T-cell (primary cell): ENCODE data around the gene NBPF3. TPM values are rescaled to one million over a fixed set of nuclear protein-coding genes. Genes with fewer than 3 reads are reported as not detected.
"Not testable (repeated sequence)": the region's sequence is repeated elsewhere in the genome, so short reads cannot be mapped to it uniquely, and the experiment has no call there.

Source experiments
- ATAC-seq, 4 experiments: fragments of 200-7000 bp in 3 of 4; fragments of 150-1000 bp in 1 of 4; cut with Tn5 transposase; replicated peaks in 1 of 4; 1 replicate in 3 of 4; 2 replicates in 1 of 4; pipeline ENCODE4 v1.10.0; 2021; ENCODE audit warnings: moderate library complexity in 3 of 4, mild to moderate bottlenecking in 2 of 4, moderate number of reproducible peaks in 1 of 4
- CTCF ChIA-PET, 2 donors: fragments of 300-600 bp; sonication (Branson Sonifier 250); formaldehyde crosslinking; loops; one replicate each; lab custom pipeline; 2022; ENCODE audit warnings: antibody characterized with exemption in 2 of 2; lab: Charles Lee
- POLR2A ChIA-PET, 2 donors: fragments of 300-600 bp; sonication (Branson Sonifier 250); formaldehyde crosslinking; loops; one replicate each; lab custom pipeline; 2022; ENCODE audit warnings: antibody characterized with exemption in 2 of 2; lab: Charles Lee
- DNase-seq, 35 experiments: peaks; one replicate each; pipeline versions ENCODE4 v3.0.0 to v3.0.0-alpha.2; 2013 to 2023
- H3K27ac ChIP-seq: one replicate; pipeline ENCODE4 v1.5.1; 2013; ENCODE audit warnings: low read length
- H3K27me3 ChIP-seq, 2 experiments: replicated peaks in 1 of 2; 1 replicate in 1 of 2; 2 replicates in 1 of 2; pipeline versions ENCODE4 v1.6.1 to v1.7.0; 2013; ENCODE audit warnings: low read length in 1 of 2, mixed read lengths in 1 of 2; ENCODE audit not compliant: control insufficient read depth in 2 of 2, insufficient read depth in 2 of 2; ENCODE audit errors: extremely low read depth in 1 of 2
- H3K36me3 ChIP-seq, 2 donors: 1 replicate in 1 of 2; 2 replicates in 1 of 2; pipeline versions ENCODE4 v1.6.1 to v1.7.0; 2013; ENCODE audit warnings: low read length in 1 of 2; ENCODE audit not compliant: control insufficient read depth in 2 of 2, insufficient read depth in 1 of 2; ENCODE audit errors: extremely low read depth in 1 of 2
- H3K4me1 ChIP-seq, 2 experiments: 1 replicate in 1 of 2; 2 replicates in 1 of 2; pipeline versions ENCODE4 v1.6.1 to v1.7.0; 2013; ENCODE audit warnings: low read length in 2 of 2, mixed read lengths in 1 of 2; ENCODE audit not compliant: insufficient read depth in 2 of 2, control insufficient read depth in 1 of 2; ENCODE audit errors: extremely low read depth in 1 of 2
- H3K4me3 ChIP-seq, 2 donors: 1 replicate in 1 of 2; 2 replicates in 1 of 2; pipeline versions ENCODE4 v1.5.1 to v1.7.0; 2013; ENCODE audit warnings: mild to moderate bottlenecking in 2 of 2, low read length in 1 of 2, moderate library complexity in 1 of 2; ENCODE audit not compliant: control insufficient read depth in 1 of 2; ENCODE audit errors: extremely low read depth in 1 of 2
- H3K9me3 ChIP-seq: 2 replicates; pipeline ENCODE4 v1.7.0; 2013
- H3K27ac Mint-ChIP-seq, 2 donors: one replicate each; pipeline ENCODE4 v1.8.0; 2020 to 2021; ENCODE audit warnings: mild to moderate bottlenecking in 2 of 2, mixed read lengths in 2 of 2
- H3K27me3 Mint-ChIP-seq, 2 donors: one replicate each; pipeline ENCODE4 v1.8.0; 2021 to 2022; ENCODE audit warnings: mixed read lengths in 2 of 2
- H3K36me3 Mint-ChIP-seq: one replicate; pipeline ENCODE4 v1.8.0; 2021; ENCODE audit warnings: mixed read lengths
- H3K4me1 Mint-ChIP-seq, 3 donors: one replicate each; pipeline ENCODE4 v1.8.0; 2020 to 2022; ENCODE audit warnings: mixed read lengths in 3 of 3, mild to moderate bottlenecking in 1 of 3
- H3K4me3 Mint-ChIP-seq, 3 donors: one replicate each; pipeline ENCODE4 v1.8.0; 2020 to 2022; ENCODE audit warnings: mild to moderate bottlenecking in 3 of 3, mixed read lengths in 3 of 3, moderate library complexity in 3 of 3
- H3K9me3 Mint-ChIP-seq, 3 donors: one replicate each; pipeline ENCODE4 v1.8.0; 2020 to 2022; ENCODE audit warnings: mixed read lengths in 3 of 3
- WGBS: methylation state at CpG from one replicate; pipeline ENCODE4 v1.1.5; 2013; ENCODE audit warnings: missing lambda C conversion rate; ENCODE audit not compliant: insufficient coverage; 5-methylcytosine and 5-hydroxymethylcytosine counted together
- total RNA-seq, 35 experiments: library from RNA in 6 of 35; stranded (reverse) in 6 of 35; fragments of 120-200 nt in 1 of 35; gene quantifications; one replicate each; pipeline versions ENCODE4 v1.2.1 to v1.2.4 and lab custom pipeline; 2013 to 2026

The NBPF3 gene
- total RNA-seq, 5 donors from 2014 or later (not counting 1 experiment from before 2014, with no cell fraction given): 8.3 to 17.9 (median 16.3) TPM

GRCh38 chr1:21428481-21429073, 11.4 kb upstream of the NBPF3 start:
- H3K9me3 ChIP-seq, H3K27me3 ChIP-seq, H3K4me1 ChIP-seq, H3K36me3 Mint-ChIP-seq, H3K27ac Mint-ChIP-seq, CTCF ChIA-PET, POLR2A ChIA-PET, H3K36me3 ChIP-seq, H3K4me1 Mint-ChIP-seq, DNase-seq, H3K9me3 Mint-ChIP-seq, H3K27ac ChIP-seq, H3K4me3 ChIP-seq, H3K4me3 Mint-ChIP-seq: not testable (repeated sequence)
- WGBS: no CpG with 5 or more reads among the region's 66 CpGs
- peaks cover 16 to 18% of the 10 kb centered on the region in 2 donors for H3K27me3 Mint-ChIP-seq
- peak in 2 of 4 experiments; percentile 36 to 50 for ATAC-seq

GRCh38 chr1:21429210-21429609, 10.7 kb upstream of the NBPF3 start:
- H3K27ac ChIP-seq, CTCF ChIA-PET, H3K36me3 Mint-ChIP-seq, H3K9me3 Mint-ChIP-seq, H3K4me3 Mint-ChIP-seq, H3K4me1 Mint-ChIP-seq, H3K27me3 ChIP-seq, H3K36me3 ChIP-seq, H3K27ac Mint-ChIP-seq, DNase-seq, POLR2A ChIA-PET, H3K4me1 ChIP-seq, H3K9me3 ChIP-seq, H3K4me3 ChIP-seq, ATAC-seq: not testable (repeated sequence)
- peaks cover 16 to 17% of the 10 kb centered on the region in 2 donors for H3K27me3 Mint-ChIP-seq
- WGBS: 89% methylated on average over 20 of the region's 34 CpGs

GRCh38 chr1:21430875-21431274, 9.1 kb upstream of the NBPF3 start:
- H3K36me3 Mint-ChIP-seq, DNase-seq, H3K9me3 ChIP-seq, H3K4me3 ChIP-seq, CTCF ChIA-PET, H3K4me1 Mint-ChIP-seq, H3K27ac Mint-ChIP-seq, ATAC-seq, H3K27ac ChIP-seq, POLR2A ChIA-PET, H3K9me3 Mint-ChIP-seq, H3K4me1 ChIP-seq, H3K4me3 Mint-ChIP-seq, H3K36me3 ChIP-seq: not testable (repeated sequence)
- H3K27me3 Mint-ChIP-seq: peaks cover 12 to 22% of the 10 kb centered on the region in 2 donors
- peaks cover 2 to 21% of the 10 kb centered on the region in 2 experiments for H3K27me3 ChIP-seq
- 100% methylated on average over 1 of the region's 6 CpGs for WGBS

- H3K4me1 ChIP-seq: peaks cover 0 to 5% of the 10 kb centered on the region in 2 experiments
- no peak overlapping the region for H3K27ac ChIP-seq
- peaks cover 0 to 36% of the 10 kb centered on the region in 2 experiments for H3K27me3 ChIP-seq
- ChIA-PET POLR2A (no interaction called here), CTCF (interaction anchor here in 1 of 2 donors (0.5 kb wide), 1 partner anchor 419 kb away, joined by 3 read pairs; no protein-coding TSS in a partner anchor)
- no peak overlapping the region for H3K4me3 ChIP-seq
- Mint-ChIP-seq H3K27me3 (peaks cover 3 to 18% of the 10 kb centered on the region in 2 donors), H3K9me3 (no peaks in the 10 kb centered on the region), H3K4me1 (peaks cover 2 to 6% (median 5%) of the 10 kb centered on the region in 3 donors), H3K27ac (no peak overlapping the region), H3K36me3 (no peaks in the 10 kb centered on the region), H3K4me3 (no peak overlapping the region)
- H3K9me3 ChIP-seq: no peaks in the 10 kb centered on the region
- DNase-seq (no peak), ATAC-seq (no peak)
- no peaks in the 10 kb centered on the region for H3K36me3 ChIP-seq
- 82% methylated on average over 7 of the region's 8 CpGs for WGBS
Measured at GRCh38 chr1:21434394-21434793, 5.5 kb upstream of the NBPF3 start.

GRCh38 chr1:21435646-21436487, 4.1 kb upstream of the NBPF3 start:
- H3K27me3 ChIP-seq: peaks cover 2 to 36% of the 10 kb centered on the region in 2 experiments
- no peaks in the 10 kb centered on the region for H3K9me3 ChIP-seq
- CTCF ChIA-PET: no interaction called here
- no peak overlapping the region for H3K27ac ChIP-seq
- Mint-ChIP-seq H3K27me3 (peaks cover 3 to 18% of the 10 kb centered on the region in 2 donors), H3K27ac (no peak overlapping the region), H3K36me3 (no peaks in the 10 kb centered on the region), H3K4me3 (peak overlapping the region in 1 of 3 donors; percentile 40), H3K4me1 (peaks cover 8 to 14% (median 9%) of the 10 kb centered on the region in 3 donors), H3K9me3 (no peaks in the 10 kb centered on the region)
- POLR2A ChIA-PET: no interaction called here
- no peak for DNase-seq
- H3K36me3 ChIP-seq: no peaks in the 10 kb centered on the region
- H3K4me3 ChIP-seq: no peak overlapping the region
- no peak for ATAC-seq
- 88% methylated on average over 10 of the region's 20 CpGs for WGBS
- H3K4me1 ChIP-seq: peaks cover 3 to 15% of the 10 kb centered on the region in 2 experiments

- Histone ChIP-seq H3K36me3 (no peaks in the 10 kb centered on the region), H3K4me3 (no peak overlapping the region), H3K4me1 (peaks cover 6 to 19% of the 10 kb centered on the region in 2 experiments), H3K9me3 (no peaks in the 10 kb centered on the region), H3K27ac (no peak overlapping the region), H3K27me3 (peaks cover 5 to 38% of the 10 kb centered on the region in 2 experiments)
- H3K4me3 Mint-ChIP-seq: peak overlapping the region; percentile 5 to 56 (median 42)
- 22% methylated on average over 40 of the region's 43 CpGs for WGBS
- ChIA-PET CTCF (interaction anchor here in 1 of 2 donors (0.6 kb wide), 1 partner anchor 767 kb away, joined by 6 read pairs; no protein-coding TSS in a partner anchor), POLR2A (no interaction called here)
- no peaks in the 10 kb centered on the region for H3K9me3 Mint-ChIP-seq
- DNase-seq (no peak), ATAC-seq (no peak)
- no peak overlapping the region for H3K27ac Mint-ChIP-seq
- peaks cover 3 to 18% of the 10 kb centered on the region in 2 donors for H3K27me3 Mint-ChIP-seq
- H3K4me1 Mint-ChIP-seq: peaks cover 12 to 18% (median 16%) of the 10 kb centered on the region in 3 donors
- no peaks in the 10 kb centered on the region for H3K36me3 Mint-ChIP-seq
Measured at GRCh38 chr1:21436488-21437340, 3.2 kb upstream of the NBPF3 start.
